HG03442 (cell line): ENCODE results near the gene PARP6.

Source experiments
- ATAC-seq: cut with Tn5 transposase; IDR thresholded peaks from one replicate; pipeline ENCODE4 v1.9.1; 2021; ENCODE audit warnings: mild to moderate bottlenecking, moderate library complexity; ENCODE audit not compliant: unreplicated experiment

The PARP6 gene, protein sequence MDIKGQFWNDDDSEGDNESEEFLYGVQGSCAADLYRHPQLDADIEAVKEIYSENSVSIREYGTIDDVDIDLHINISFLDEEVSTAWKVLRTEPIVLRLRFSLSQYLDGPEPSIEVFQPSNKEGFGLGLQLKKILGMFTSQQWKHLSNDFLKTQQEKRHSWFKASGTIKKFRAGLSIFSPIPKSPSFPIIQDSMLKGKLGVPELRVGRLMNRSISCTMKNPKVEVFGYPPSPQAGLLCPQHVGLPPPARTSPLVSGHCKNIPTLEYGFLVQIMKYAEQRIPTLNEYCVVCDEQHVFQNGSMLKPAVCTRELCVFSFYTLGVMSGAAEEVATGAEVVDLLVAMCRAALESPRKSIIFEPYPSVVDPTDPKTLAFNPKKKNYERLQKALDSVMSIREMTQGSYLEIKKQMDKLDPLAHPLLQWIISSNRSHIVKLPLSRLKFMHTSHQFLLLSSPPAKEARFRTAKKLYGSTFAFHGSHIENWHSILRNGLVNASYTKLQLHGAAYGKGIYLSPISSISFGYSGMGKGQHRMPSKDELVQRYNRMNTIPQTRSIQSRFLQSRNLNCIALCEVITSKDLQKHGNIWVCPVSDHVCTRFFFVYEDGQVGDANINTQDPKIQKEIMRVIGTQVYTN

DNA sequence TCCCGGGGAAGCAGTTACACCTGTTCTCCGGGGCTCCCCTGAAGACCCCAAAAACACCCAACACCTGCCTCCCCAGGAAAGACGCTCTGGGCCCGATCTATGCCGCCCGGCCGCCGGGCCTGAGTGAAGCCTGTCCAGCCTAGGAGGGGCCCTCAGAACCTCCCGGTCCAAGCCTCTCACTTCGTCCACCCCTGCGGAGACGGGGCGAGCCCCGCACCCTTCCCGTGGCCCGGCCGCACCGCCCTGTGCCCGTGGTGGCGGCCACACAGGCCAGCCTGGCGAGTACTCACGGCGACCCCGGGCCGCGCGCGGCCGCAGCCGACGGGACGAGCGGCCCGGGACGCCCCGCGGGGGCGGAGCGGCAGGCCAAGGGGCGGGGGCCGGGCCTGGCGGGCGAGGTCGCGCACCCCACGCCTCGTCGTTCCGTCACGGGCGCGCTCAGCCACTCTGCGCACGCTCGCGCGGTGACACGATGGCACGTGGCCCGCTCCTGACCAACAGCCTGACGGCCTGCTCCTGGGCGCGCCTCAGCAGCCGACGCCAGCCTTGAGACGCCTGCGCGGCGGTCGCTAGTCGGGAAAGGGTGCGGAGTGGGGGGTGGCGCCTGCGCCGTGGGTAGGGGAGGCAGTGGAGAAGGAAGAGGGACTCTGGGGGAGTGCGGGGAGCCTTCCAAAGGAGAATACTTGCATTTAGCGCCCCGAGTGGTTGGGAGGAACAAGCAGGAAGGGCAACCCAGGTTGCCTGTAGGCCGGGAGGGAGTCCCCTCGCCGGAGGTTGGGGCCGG, at the start of gene PARP6:
Gene PARP6, minus strand, starts transcription at position 342 of the 784 bp plus-strand sequence. CDS start 5,077 bp downstream, outside the sequence.
- ATAC-seq, result peak; percentile 93

DNA sequence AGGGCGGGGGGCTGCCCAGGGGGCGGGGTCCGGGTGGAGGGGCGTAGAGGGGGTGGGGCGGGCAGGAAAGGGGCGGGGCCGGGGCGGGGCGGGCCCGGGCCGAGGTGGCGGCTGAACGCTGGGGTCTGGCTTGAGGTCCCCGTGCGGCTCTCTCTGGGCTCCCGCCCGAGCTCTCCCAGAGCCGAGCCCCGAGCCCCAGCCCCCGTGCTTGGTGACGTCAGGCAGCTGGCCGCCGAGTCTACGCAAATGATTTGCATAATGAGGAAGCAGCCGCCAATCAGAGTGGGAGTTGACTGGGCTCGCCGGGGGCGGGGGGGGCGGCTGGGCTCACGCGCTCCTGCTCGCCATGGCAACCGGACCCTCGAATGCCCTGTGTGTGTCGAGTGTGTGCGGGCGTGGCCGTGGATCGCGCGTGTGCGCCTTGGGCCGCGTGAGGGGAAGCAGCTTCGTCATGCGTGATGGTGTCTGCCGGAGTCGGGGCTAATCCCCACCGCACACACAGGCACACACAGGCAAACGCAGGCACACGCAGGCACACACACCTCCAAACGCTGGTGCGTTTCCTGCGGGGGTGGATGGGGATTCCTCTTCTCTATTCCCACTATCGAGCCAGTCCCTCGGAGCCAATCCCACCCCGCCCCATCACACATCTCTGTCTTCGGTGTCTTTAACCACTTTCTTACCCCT, 47.8 kb upstream of the PARP6 start, which contains the start of gene CELF6:
Gene CELF6, minus strand, starts transcription at position 173 of the 687 bp plus-strand sequence. CDS start 283 bp downstream, outside the sequence.
- no peak for ATAC-seq

DNA sequence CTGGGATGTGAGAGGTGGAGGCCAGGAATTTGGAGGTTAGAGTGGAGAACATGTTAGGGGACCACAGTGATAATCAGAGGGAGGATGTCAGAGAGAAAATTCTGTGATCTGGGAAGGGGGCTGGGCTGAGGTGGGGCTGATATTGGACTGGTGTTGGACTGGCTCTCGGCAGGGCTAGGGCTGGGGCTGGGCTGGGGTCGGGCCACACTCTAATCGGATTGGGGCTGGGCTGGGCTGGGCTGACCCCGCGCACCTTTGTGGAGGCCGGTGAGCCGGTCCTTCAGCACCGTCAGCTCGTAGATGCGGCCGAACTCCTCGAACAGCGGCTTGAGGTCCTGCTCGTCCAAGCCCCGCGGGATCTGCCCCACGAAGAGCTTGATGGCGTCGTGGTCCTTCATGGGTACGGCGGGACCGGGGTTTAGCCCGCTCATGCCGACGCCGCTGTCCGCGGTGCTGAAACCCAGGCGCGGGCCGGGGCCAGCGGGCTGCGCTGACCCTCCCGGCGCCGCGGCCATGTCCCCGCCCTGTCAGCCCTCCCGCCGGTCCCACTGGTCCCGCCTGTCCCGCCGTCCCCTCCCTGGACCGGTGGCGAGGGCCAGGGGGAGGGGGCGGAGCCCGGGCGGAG, 47.1 kb upstream of the PARP6 start:
- ATAC-seq, result no peak

DNA sequence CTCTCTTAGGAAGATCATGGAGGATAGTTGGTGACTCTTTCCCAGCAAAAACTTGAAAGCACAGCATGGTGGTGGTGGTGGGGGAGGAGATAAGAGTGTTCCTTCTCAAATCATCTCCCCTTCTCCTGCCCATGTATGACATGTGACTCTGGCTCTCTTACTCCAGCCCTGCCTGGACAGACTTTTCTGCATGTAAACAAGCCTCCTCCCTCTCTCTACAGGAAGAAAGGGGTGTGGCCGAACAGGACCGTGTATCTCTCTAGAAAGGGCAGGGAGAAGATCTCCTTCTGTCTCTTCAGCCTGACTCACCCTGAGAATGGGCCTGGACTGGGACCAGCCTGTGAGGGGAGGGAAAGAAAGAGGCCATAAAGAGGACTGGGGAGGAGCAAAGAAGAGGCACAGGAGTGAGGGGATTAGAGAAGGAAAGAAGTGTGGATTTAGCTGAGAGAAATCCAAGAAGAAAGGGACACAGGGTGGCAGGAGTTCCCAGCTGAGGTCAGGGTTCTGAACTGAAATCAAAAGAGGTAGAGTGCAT, 46.1 kb upstream of the PARP6 start:
- no peak for ATAC-seq

DNA sequence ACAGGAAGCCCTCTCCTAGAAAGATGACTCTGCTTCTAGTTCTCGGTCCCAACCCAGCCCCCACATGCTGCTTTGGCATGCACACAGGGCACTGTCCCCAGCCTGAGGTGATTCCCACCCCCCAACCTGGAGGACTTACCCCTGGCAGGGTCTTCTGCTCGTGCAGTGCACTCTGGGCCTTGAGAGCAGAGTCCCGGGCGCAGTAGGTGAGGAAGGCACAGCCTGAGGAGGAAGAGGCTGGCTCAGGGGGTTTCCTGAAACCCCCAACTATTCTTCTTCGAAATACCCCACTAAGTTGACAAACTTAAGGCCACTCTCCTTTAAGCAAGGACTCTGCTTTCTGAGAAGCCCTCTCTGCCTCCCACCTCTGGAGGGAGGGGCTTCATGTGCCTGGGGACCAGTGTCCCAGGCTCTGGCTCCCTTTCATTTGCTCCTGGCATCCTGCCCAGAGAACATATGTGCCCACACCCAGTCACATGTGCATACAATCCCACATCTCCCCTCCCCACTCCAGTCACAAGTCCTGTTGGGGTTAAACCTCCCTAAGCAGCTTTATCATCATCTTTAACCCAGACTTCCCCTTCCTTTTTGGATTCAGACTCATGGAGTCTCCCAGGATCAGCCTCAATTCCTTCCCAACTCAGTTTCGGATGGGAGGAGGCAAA, 43.5 kb upstream of the PARP6 start:
- no peak for ATAC-seq

DNA sequence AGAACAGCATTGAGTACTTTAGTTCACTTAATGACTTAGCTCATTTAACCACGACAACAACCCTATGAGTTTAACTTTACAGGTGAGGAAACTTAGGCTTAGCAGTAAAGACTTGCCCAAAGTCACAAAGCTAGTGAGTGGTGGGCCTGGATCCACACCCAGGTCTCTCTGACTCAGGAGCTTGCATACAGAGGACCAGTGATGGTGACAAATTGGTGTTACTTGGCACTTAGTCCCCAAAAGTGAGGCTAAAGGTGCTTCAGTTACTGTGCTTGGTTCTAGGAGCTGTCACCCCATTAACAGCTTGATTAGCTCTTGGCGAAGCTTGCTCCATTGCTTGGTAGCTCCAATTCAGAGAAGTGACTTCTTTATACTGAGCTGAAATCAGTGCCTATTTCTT, 41.5 kb upstream of the PARP6 start:
- ATAC-seq, result no peak

DNA sequence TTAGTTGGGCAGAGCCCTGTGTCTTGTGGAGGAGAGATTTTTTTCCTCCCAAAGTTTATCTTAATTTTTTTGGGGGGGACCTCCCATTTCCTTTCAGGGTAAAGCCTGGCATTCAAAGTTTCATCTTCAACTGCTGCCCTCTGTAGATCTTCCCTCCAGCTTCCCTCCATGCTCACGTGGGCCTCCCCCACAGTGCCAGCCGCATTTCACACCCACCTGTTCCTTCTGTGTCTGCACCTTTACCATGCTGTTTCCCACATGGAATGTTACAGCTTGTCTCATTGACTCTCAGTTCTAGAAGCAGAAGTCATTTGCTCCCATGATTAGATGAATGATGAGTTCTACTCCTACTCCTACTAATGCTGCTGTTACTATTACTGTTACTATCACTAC, 41.1 kb upstream of the PARP6 start:
- no peak for ATAC-seq

DNA sequence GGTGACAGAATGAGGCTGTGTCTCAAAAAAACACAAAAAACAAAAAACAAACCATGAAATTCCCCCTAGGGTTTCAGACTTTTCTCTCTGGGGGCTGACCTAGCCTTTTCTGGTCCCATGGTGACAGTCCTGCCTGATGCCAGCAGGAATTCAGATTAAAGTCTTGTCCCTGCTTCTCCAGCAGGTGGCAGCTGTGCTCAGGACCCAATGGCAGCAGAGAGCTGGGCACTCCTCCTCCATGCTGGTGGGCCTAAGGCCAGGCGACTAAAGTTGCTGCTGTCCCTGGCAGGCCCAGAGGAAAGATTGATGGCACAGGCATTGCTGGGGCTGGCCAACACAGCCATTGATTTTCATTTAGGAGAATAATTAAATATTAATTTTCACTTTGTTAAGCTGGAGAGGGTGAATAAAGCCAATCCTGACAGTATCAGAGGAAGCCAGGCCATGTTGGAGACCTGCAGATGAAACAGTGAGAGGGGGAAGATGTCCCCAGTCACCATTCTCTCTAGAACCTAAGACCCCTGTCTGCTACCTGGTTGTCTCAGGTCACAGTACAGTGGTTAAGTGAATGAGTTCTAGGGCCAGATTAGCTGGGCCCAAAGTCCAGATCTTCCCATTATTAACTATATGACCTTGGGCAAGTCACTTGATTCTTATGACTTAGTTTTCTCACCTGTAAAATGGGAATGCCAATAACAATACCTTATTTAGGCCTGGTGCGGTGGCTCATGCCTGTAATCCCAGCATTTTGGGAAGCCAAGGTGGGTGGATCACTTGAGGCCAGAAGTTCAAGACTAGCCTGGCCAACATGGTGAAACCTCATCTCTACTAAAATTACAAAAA, 40.5 kb upstream of the PARP6 start:
- ATAC-seq, result no peak

DNA sequence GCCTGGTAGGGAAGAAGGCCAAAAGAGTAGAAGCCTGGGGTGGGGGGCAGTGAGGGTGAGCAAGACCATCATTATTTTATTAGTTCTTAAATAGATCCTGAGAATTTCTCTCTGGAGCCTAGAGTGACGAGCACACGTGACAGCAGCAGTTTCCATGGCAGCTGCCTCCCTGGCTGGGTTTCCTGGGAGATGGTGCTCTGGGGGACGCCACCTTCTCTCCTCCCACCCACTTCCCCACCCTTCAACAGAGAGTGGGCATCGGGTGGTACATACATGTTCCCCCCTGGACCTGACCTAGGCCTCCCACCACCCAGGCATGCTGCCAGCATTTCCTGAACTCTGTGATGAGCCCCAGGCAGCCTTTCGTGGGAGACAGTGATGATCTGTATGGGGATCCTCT, 34.7 kb upstream of the PARP6 start:
- no peak for ATAC-seq

DNA sequence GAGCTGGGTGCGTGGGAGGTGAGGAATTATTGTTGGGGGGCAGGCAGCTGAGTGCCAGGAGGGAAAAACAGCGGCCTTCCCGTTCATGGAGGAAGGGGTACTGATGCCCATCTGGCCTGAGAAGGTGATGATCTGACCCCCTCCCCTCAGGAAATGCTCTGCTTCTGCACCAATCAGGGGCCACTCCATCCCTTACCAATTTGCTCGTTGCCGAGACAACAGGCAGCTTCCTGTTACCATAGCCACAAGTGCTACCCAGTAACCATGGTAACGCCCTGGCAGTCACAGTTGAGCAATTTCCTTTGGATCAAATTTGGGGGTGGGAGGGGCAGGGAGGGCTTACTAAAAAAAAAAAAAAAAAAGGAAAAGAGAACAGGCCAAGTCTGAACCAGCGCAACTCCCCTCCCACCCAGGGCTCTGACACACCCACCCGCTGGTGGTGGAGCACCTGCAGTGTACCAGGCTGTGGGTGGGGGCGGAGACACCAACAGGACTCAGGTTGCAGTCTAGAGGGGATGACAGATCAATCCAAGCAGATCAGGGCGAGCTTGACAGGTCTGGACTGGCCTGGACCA, 33.9 kb upstream of the PARP6 start:
- ATAC-seq, result no peak

DNA sequence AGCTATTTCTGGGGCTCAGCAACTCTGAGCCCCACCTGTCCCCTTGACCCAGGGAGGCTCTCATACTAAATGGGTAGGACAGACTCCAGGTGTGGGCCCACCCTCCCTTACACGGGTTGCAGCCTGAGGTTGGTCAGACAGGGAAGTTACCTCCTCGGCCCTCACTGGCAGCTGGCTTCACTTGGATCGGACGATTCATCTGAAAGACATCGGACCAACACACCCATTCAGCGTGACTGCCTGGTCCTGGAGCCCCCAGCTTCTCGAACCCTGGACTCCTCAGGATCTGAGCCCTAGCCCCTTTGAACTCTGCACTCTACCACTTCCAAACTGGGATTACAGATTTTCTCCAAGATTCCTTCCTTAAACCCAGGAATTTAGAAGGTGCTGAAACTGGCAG, 32.2 kb upstream of the PARP6 start:
- no peak for ATAC-seq

DNA sequence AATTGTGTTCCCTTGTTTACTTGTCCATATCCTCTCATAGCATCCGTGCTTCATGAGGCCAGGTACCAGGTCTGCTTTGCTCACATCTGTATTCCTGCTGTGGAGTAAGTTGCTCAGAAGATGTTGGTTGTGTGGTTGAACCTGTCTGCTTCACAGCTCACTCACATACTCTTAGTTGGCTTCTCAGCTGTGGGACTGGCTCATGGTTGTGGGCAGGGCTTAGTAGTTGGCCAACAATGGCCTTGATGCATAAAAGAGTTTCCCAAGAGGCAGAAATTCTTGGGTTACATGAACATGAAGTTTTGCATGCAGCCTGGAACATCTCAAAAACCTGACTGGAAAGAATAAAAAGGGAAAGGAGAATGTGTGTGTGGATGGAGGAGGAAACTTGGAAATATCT, 30.6 kb upstream of the PARP6 start:
- ATAC-seq, result no peak

DNA sequence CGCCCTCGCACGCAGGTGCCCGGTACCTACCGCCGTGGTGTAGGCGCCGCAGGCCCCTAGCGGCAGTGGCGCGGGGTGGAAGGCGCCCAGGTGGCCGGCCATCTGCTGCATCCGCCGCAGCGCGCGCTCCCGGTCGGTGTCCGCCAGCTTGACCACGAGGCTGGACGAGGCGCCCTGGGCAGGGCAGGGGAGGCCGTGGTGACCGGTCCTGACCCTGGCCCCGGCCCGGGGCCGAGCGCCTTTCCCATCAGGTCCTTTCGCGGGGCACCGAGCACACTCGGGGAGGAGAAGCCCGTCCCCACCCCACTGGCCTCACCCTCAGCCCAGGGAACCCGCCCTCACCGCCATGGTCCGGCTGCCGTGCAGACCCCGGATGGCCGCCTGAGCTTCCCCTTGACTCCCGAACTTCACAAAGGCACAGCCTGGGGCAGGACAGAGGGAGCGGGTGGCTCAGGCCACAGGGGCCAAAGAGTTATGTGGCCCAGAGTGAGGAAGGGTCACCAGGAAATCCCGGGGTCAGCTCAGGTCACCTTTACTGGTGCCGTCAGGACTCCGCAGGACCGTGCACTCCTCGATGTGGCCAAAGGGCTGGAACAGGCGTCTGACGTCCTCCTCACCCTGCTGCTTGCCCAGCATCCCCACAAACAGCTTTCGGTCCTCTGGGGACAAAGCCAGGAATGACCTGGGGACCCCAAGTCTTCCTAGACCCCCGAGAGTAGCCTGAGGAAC, 17.4 kb upstream of the PARP6 start:
- no peak for ATAC-seq

DNA sequence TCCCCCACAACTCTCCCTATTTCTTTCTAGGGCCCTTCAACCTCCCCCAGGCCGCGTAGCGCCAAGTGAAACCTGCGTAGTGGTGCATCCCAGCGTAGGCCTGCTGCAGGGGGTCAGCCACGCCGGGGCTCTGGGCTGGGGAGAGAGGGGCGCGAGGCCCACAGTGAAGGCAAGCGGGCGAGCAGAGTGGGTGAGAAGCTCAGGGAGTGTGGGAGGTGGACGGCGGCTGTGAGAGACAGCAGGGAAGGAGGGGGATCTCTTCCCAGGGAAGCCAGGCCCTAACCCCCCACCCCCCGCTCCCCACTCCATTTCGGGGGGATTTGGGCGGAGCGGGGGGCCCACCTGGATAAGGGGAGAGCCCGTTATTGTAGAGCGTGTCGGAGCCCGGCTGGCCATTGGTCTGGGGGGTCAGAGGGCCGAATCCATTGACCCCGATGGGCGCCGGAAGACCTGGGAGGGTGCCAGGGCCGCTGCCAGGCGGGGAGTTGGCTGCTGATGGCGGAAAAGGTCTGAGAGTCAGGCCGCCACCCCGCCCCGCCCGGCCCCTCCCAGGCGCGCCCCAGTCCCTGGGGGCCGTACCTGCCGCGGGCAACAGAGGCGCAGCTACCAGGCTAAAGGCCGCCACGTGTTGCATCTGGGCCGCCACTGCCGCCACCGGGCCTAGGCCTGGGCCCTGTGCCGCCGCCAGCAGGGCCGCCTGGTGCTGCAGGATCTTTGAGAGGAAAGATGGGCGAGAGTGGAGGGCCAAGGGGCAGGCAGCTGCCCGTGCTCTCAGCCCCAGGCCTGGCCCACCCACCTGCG, 16.6 kb upstream of the PARP6 start:
- no peak for ATAC-seq

DNA sequence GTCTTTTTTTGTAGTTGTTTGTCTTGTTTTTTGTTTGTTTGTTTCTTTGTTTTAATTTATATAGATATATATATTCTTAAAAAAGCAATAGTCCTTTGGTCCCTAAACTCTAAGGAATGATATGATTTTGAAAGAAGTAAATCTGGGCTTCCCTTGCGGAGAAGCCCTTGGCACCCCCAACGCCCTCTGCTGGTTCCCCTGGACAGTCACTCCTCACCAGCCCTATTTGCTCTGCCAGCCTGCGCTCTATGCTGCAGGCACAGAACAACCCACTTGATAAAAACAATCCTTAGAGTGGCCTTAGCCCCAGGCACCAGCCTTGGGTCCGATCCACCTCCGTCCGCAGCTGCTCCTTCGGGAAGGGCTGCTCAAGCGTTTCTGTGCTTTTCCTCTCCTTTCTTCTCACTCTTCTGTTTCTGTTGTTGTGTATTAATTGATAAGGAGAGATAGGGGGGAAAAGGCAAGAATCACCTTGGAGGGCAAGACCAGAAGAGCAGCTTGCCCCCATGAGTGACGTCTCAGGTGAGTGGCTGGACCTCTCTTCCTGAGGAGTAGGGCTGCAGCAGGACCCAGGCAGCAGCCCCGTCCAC, 13.7 kb upstream of the PARP6 start:
- no peak for ATAC-seq

DNA sequence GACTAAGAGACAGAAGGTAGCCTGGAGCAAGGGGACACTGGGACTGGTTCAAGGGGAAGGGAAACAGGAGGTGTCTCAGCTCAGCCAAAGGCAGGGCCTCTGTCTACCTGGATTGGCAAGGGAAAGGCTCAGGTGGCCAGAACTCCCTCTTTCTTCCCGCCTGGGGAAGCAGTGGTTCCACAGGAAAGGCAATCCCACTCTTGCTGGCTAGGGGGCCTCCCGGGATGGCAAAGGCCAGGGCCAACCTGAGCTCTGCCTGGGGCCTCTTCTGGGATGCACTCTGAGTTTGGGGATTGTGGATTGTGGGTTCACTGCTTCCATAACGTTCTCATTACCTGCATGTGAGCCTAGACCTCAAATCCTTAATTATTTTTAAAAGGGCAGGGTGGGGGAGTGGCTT, 13.0 kb upstream of the PARP6 start:
- no peak for ATAC-seq

DNA sequence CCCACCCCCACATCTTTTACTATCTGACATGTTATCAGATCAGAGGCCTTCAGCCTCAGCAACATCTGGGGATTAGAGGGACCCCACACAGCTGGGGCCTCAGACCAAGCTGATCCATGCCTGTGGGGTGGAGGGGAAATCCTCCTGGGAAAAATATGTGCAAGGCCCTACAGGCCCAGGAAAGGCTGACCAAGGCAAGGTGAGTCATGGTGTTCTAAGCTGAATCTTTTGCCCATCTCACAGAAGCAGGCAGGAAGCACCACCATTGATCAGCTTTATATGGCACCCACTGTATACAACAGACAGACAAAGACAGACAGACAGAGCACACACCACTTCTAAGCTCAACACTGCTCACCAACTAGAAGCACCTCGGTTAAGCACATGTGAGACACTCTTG, 12.4 kb upstream of the PARP6 start:
- ATAC-seq, result no peak
